SK-N-SH (cell line): Measurements from ENCODE around the gene CAGE1.

Experiments
- CTCF ChIP-seq: fragments of 200-600 bp; sonication (generic); IDR thresholded peaks from 2 replicates; pipeline ENCODE4 v1.6.1; 2017; ENCODE audit warnings: antibody characterized with exemption, mild to moderate bottlenecking, moderate library complexity
- EZH2phosphoT487 ChIP-seq: fragments of 200-600 bp; sonication (generic); IDR thresholded peaks from 2 replicates; pipeline ENCODE4 v1.6.1; 2017; ENCODE audit warnings: low read depth, mixed run types, mild to moderate bottlenecking, antibody characterized with exemption, moderate library complexity, borderline replicate concordance
- FOXM1 ChIP-seq: IDR thresholded peaks from 2 replicates; pipeline ENCODE4 v1.4.0; 2012; ENCODE audit warnings: low read depth, mild to moderate bottlenecking
- JUND ChIP-seq: IDR thresholded peaks from 2 replicates; pipeline ENCODE4 v1.4.0; 2012
- RAD21 ChIP-seq: IDR thresholded peaks from 2 replicates; pipeline ENCODE4 v1.6.1; 2012; ENCODE audit warnings: mild to moderate bottlenecking, low read length

GRCh38 chr6:7389162-7389450 lies 436 bp downstream of the CAGE1 start:
- no peak for TF ChIP-seq JUND
- no peak for TF ChIP-seq FOXM1
- no peak for TF ChIP-seq CTCF
- no peak for TF ChIP-seq RAD21
- no peak for TF ChIP-seq EZH2phosphoT487
